Left renal pelvis (tissue), 4 donors: Measurements from ENCODE around the gene SLC52A3. TPM values are rescaled to one million over a fixed set of nuclear protein-coding genes. Genes with fewer than 3 reads are reported as not detected.
A peak's percentile ranks its signal among the peaks of the same experiment; 100 is the strongest.

Experiments
- DNase-seq, 4 donors: peaks; one replicate each; pipeline ENCODE4 v3.0.0-alpha.2; 2013; ENCODE audit warnings: low read depth in 4 of 4, low spot score in 3 of 4
- polyA plus RNA-seq, 4 donors: library from polyadenylated mRNA; unstranded; fragments of 120-200 nt; gene quantifications; one replicate each; pipeline ENCODE4 v1.2.1, GENCODE V29; 2013; ENCODE audit not compliant: insufficient read length in 4 of 4

Gene SLC52A3
- polyA plus RNA-seq, 4 donors: 0.22 to 6.4 (median 4.0) TPM

DNA sequence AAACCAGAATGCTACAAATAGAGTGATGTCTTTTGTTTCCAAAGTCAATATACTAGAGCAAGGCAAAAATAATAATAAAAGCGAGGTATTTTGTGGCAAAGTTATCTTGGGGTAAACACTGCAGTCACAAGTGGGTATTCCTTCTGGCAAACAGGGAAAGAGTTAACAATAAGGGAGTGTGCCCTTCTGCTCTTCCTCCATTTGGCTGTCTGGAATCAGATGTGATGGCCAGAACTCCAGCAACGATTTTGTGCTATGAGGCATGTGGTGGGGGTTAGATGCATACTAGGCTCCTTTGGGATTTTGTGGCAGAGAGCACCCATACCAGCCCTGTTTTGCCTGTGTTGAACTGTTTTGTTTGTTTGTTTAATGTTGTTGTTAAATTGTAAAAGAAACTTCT lies 2.4 kb upstream of the SLC52A3 start:
- DNase-seq: no peak

DNA sequence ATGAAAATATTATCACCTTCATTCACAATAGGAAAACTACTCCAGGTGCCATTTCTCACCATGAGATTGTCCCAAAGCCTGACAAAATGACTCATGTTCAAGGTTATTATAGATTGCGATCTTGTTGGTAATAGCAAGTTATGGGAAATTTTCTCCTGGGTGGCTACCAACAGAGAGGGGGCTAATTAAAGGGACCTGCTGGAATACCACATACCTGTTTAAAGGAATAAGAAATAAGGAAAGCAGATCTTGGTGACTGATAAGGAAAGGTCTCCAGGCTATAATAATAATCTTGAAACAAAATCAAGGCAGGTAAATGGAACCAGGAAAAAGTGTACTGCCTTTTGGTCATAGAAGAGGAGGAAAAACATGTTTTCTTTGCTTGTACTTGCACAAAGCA lies 1.4 kb downstream of the SLC52A3 start:
- DNase-seq: no peak

DNA sequence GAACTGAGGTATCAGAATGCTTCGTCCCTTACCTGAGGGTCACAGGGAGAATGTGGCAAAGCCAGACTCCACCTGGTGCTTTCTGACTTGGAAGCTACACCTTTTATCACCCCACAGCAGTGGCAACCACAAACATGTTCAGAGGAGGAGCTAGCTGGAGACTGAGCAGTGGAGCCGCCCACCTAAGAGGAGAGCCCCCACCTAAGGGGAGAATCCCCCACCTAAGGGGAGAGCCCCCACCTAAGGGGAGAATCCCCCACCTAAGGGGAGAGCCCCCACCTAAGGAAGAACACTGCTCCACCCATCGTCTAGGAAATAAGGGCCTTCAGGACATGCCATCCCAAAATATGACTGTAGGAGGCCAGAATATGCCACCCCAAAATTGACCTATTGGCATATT lies 4.0 kb downstream of the SLC52A3 start:
- no peak for DNase-seq

DNA sequence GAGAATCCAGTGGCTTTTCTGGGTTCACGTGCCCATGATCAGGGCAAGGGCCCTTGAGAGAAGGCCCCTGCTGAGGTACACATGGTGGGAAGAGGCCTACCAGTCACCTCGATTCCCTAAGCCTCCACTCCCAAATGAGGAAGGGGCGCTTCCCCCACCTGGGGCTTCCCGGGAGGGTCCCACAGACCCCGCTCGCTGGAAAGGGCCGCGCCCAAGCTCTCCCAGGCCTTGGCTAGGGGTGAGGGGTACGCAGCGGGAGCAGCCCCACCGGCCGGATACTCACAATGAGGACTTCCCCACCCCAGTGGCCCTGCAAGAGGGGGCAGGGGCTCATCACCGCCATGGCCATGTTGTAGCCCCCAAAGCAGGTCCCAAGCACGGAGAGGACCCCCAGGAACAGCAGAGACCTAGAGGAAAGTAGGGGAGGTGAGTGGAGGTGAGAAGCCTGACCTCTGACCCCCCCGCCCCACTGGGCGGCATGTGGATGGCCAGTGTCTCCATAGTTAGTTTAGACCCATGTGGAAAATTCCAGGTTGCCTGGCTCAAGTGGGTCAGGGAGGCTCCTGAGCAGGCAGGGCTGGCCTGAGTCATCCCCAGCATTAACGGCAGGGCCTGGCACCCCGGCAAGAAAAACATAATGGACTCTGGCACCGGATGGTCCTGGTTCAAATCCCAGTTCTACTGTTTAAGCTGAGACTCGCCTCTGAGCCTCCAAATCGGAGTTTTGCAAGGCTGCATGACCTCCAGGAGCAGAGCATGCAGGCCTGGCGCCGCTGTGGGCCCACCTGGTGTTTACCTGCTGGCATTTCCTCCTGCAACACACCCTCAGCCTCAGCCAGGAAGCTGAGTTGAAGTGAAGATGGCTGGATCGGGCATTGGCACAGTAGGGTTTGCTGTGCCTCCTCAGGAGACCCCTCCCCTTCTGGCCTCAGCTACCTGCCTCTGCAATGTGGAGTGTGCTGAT lies 6.6 kb downstream of the SLC52A3 start:
- DNase-seq: no peak

- no peak for DNase-seq
These were observed 7.4 kb downstream of the SLC52A3 start for GRCh38 chr20:760751-761417.

- no peak for DNase-seq
These were observed 10.8 kb downstream of the SLC52A3 start for GRCh38 chr20:757506-757905.

DNA sequence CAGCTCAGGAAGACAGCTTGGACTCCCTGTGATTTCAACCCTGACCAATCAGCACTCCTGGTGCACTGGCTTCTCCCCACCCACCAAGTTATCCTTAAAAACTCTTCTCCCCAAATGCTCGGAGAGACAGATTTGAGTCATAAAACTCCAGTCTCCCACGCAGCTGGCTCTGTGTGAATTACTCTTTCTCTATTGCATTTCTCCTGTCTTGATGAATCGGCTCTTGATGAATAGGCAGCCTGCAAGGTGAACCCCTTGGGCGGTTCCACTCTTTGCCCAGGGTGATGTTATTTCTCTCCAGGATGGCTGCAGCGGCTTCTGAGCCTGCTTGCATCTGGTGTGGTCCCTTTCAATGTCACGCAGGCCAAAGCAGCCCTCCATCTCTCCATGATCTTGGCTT lies 12.4 kb downstream of the SLC52A3 start:
- DNase-seq: peak in 1 of 4 donors; percentile 30

GRCh38 chr20:754904-755303 lies 13.4 kb downstream of the SLC52A3 start:
- DNase-seq: no peak

DNA sequence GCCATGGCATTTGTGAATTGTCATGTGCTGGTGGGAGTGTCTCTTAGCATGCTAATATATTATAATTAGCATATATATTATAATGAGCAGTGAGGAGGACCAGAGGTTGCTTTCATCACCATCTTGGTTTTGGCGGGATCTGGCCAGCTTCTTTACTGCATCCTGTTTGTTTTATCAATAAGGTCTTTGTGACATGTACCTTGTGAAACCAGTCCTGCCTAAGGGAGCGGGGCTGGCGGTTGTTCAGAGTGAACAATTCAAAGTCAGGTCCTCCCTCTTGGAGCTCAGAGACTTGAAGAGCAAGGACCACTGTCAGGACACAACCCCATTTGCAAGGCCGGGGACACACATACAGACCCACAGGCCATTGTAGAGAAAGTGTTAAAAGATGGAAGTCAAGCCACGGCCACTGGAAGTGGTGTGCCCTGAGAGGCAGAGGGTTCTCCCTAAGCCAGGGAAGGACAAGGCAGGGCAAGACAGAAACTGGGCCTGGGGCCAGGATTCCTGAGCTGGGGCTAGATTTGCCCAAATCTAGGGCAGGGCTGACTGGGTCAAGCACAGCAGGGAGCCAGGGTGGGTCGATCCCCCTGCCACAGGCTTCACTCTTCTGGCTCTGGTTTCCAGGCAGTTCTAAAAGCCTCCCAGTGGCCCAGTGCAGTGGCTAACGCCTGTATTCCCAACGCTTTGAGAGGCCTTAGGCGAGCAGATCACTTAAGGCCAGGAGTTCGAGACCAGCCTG lies 14.2 kb downstream of the SLC52A3 start:
- no peak for DNase-seq

DNA sequence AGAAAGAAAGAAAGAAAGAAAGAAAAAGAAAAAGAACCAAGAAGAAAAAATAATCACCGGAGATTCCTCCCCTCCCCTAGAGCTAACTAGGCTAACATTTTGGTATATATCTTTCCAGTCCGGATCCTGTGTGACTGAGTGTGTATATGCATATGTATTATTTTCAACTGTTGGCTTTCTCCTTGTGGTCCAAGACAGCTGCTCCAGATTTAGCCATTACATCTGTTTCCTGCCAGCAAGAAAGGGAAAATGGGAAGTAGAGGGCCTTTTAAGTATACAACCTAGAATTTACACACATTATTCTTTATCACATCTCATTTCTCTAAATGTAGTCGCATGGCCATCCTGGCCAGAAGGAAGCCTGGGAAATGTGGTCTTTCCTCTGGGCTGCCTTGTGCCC lies 15.2 kb downstream of the SLC52A3 start:
- no peak for DNase-seq

DNA sequence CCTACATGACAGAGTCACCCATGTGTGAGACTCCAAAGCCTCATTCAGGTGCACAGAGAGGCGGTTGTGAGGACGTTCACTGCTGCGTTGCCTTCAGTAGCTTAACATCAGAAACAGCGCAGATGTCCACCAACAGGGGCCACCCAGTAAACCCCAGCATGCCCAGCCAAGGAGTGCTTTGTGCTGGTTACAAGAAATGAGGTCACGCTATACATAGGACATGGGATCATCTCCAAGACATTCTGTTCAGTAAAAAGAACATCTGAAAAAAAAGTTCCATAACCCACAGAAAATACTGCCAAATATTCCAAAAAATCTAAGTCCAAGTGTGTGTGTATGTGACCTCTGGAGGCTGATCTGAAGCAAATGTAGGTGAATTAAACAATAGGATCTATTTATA lies 16.0 kb downstream of the SLC52A3 start:
- DNase-seq: no peak

DNA sequence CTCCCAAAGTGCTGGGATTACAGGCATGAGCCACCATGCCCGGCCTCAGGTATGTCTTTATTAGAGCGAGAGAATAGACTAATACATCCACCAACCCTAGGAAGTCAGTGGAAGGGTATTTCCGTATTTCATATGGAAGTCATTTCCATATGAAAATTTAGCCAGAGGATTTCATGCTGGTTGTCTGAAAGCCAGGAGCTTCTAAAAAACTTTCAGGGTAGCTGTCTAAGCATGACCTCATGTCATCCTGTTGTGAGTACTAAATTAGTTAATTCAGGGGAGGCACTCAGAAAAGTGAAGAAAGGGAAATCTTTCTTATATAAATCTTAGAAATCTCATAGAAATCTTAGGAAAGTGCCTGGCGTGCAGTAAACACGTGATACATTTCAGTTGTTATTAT lies 16.5 kb downstream of the SLC52A3 start:
- no peak for DNase-seq

DNA sequence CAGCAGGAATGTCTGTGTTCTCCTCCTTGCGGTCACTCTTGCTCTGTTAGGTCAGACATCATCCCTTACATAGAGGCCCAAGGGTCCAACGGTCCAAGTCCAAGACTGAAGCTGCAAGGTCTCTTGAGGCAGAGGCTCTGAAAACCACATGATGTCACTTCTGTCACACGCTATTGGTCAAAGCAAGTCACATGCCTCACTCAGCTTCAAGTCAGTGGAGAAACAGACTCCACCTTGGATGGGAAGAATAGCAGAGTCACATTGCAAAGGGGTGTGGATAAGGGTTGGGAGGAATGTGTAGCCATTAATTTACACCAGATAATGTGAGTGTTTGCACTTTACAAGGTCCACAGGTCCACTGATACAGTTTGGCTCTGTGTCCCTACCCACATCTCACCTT lies 17.5 kb downstream of the SLC52A3 start:
- no peak for DNase-seq

DNA sequence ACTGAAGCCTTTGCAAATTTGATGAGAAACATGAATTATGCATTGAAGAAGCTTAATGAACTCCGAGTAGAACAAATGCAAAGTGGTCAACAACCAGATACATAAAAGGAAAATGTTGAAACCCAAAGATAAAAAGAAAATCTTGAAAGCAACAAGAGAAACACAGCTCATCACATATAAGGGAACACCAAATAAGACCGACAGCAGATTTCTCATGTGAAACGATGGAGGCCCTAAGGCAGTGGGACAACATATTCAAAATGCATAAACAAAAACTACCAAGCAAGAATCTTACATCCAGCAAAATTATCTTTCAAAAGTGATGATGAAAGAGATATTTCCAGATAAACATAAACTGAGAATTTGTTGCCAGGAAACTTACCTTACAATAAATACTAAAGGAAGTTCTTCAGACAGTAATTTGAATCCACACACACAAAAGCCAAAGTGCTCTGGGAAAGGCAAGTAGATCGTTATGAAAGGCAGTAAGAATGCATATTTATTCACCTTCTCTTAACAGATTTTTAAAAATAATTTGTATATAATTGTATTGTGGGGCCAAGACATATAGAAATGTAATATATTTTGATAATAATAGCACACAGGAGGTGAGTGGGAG lies 22.5 kb downstream of the SLC52A3 start:
- DNase-seq: no peak

- DNase-seq: no peak
These were observed 26.1 kb downstream of the SLC52A3 start for GRCh38 chr20:742156-742555.

GRCh38 chr20:741620-742019 lies 26.7 kb downstream of the SLC52A3 start:
- DNase-seq: no peak

GRCh38 chr20:740162-740561 lies 28.1 kb downstream of the SLC52A3 start:
- DNase-seq: no peak

- no peak for DNase-seq
These were observed 28.6 kb downstream of the SLC52A3 start for GRCh38 chr20:739736-740135.

DNA sequence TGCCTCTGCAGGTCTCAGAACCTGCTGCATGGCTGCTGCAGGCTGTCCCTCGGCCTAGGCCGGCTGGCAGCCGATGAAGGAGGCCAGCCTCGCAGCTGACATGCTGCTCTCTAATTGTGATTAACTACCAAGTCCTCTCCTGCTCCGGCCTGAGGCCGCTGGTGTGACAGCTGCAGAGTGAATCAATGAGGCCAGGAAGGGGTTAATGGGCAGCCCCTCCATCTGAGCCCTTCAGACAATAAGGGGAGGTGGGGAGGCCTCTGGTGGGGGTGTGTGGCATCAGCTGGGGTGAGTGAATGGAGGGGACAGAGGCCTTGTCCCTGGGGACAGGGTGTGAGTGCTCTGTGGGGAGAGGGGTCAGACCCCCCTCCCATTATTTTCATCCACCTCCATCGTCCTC lies 34.4 kb downstream of the SLC52A3 start:
- no peak for DNase-seq

DNA sequence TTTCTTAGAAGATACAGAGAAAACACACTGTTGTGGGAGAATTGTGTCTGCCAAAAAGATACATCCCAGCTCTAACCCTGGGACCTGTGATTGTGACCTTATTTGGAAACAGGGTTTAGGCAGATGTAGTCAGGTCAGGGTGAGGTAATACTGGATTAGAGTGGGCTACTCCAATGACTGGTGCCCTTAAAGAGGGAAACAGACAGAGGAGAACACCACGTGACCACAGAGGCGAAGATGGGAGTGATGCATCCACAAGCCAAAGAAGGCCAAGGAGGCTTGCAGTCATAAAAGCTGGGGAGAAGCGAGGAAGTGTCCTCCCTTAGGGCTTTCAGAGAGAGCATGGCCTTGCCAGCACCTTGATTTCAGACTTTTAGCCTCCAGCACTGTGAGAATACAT lies 35.6 kb downstream of the SLC52A3 start:
- no peak for DNase-seq
